Fibroblast of lung (primary cell): ENCODE results near the gene STAT5A. TPM values are rescaled to one million over a fixed set of nuclear protein-coding genes. Genes with fewer than 3 reads are reported as not detected.

ENCODE experiments used
- DNase-seq, 2 donors: peaks; one replicate each; pipeline versions ENCODE4 v3.0.0 to v3.0.0-alpha.2; 2010; ENCODE audit warnings: low read depth in 2 of 2
- H2AFZ ChIP-seq: 2 replicates; pipeline ENCODE4 v1.5.1; 2012; ENCODE audit warnings: low read length, control low read depth, inconsistent platforms
- H3K27ac ChIP-seq: 2 replicates; pipeline ENCODE4 v1.5.1; 2011; ENCODE audit warnings: low read length, control low read depth; ENCODE audit not compliant: insufficient read depth
- H3K27me3 ChIP-seq: 2 replicates; pipeline ENCODE4 v1.5.1; 2011; ENCODE audit warnings: mild to moderate bottlenecking, low read length; ENCODE audit not compliant: control insufficient read depth, insufficient read depth
- H3K36me3 ChIP-seq: 2 replicates; pipeline ENCODE4 v1.5.1; 2011; ENCODE audit warnings: low read length; ENCODE audit not compliant: control insufficient read depth, insufficient read depth
- H3K4me1 ChIP-seq: 2 replicates; pipeline ENCODE4 v1.5.1; 2011; ENCODE audit warnings: low read length; ENCODE audit not compliant: control insufficient read depth, insufficient read depth; ENCODE audit errors: extremely low read depth
- H3K4me2 ChIP-seq: 2 replicates; pipeline ENCODE4 v1.5.1; 2011; ENCODE audit warnings: low read length, control low read depth; ENCODE audit not compliant: insufficient read depth; ENCODE audit errors: extremely low read depth
- H3K4me3 ChIP-seq, 4 experiments: fragments of 200-600 bp in 1 of 4; sonication (generic) in 1 of 4; replicated peaks in 1 of 4; 2 replicates each; pipeline ENCODE4 v1.5.1; 2011 to 2016; ENCODE audit warnings: low read length in 4 of 4, low read depth in 3 of 4, mild to moderate bottlenecking in 3 of 4, control low read depth in 2 of 4, inconsistent platforms in 1 of 4, mixed read lengths in 1 of 4; ENCODE audit not compliant: insufficient read depth in 1 of 4; ENCODE audit errors: control extremely low read depth in 1 of 4
- H3K79me2 ChIP-seq: 2 replicates; pipeline ENCODE4 v1.5.1; 2012; ENCODE audit warnings: mild to moderate bottlenecking, low read length, inconsistent platforms; ENCODE audit not compliant: control insufficient read depth, insufficient read depth
- H3K9ac ChIP-seq: 2 replicates; pipeline ENCODE4 v1.5.1; 2011; ENCODE audit warnings: mild to moderate bottlenecking, low read length, control low read depth; ENCODE audit not compliant: insufficient read depth
- H3K9me3 ChIP-seq: 2 replicates; pipeline ENCODE4 v1.5.1; 2012; ENCODE audit warnings: low read depth, low read length; ENCODE audit not compliant: control insufficient read depth, insufficient read depth
- H4K20me1 ChIP-seq: 2 replicates; pipeline ENCODE4 v1.5.1; 2011; ENCODE audit warnings: low read length; ENCODE audit not compliant: control insufficient read depth, insufficient read depth; ENCODE audit errors: extremely low read depth
- EZH2 ChIP-seq: IDR thresholded peaks from 2 replicates; pipeline ENCODE4 v1.5.1; 2012; ENCODE audit warnings: low read length, control low read depth, mild to moderate bottlenecking; ENCODE audit errors: missing control alignments
- polyA plus RNA-seq, 2 donors: library from polyadenylated mRNA; depleted of rRNA in 1 of 2; stranded (reverse) in 1 of 2; unstranded in 1 of 2; fragments of >200 nt; gene quantifications; 2 replicates each; pipeline ENCODE4 v1.2.1, GENCODE V29; 2011 to 2012; ENCODE audit warnings: missing spikeins in 1 of 2
- total RNA-seq: library from RNA; depleted of rRNA; stranded (reverse); fragments of >200 nt; gene quantifications from 2 replicates; pipeline ENCODE4 v1.2.1, GENCODE V29; 2014
- TF ChIP-seq, protein P1 (sequence below), 2 donors: IDR thresholded peaks in 1 of 2; conservative IDR thresholded peaks in 1 of 2; 1 replicate in 1 of 2; 2 replicates in 1 of 2; pipeline ENCODE4 v1.5.1; 2011 to 2012; ENCODE audit warnings: low read length in 2 of 2, control low read depth in 1 of 2, inconsistent platforms in 1 of 2, low read depth in 1 of 2, mild to moderate bottlenecking in 1 of 2

STAT5A gene
- total and polyA plus RNA-seq, 2 donors (not counting 1 experiment from before 2014, with no cell fraction given), result 6.9 to 28.4 TPM

DNA sequence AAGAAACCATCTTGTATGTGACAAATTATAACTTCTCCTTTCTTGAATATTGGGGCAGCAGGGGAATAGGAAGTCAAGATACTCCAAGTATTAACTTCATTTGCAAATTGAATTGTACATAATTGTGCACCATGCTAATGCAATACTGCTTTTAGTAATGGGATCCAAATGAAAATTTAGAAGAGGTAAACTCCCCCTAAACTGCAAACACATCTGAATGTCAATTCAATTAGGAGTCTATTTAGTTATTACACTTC lies 16.6 kb upstream of the STAT5A start:
- Histone ChIP-seq H2AFZ (no peak overlapping the region), H3K4me2 (no peak overlapping the region), H3K9ac (no peak overlapping the region), H4K20me1 (no peaks in the 10 kb centered on the region), H3K9me3 (no peaks in the 10 kb centered on the region), H3K79me2 (peaks cover 14% of the 10 kb centered on the region), H3K27me3 (no peaks in the 10 kb centered on the region), H3K4me1 (peaks cover 5% of the 10 kb centered on the region), H3K27ac (no peak overlapping the region), H3K36me3 (no peaks in the 10 kb centered on the region), H3K4me3 (no peak overlapping the region)
- TF ChIP-seq, protein P1, sequence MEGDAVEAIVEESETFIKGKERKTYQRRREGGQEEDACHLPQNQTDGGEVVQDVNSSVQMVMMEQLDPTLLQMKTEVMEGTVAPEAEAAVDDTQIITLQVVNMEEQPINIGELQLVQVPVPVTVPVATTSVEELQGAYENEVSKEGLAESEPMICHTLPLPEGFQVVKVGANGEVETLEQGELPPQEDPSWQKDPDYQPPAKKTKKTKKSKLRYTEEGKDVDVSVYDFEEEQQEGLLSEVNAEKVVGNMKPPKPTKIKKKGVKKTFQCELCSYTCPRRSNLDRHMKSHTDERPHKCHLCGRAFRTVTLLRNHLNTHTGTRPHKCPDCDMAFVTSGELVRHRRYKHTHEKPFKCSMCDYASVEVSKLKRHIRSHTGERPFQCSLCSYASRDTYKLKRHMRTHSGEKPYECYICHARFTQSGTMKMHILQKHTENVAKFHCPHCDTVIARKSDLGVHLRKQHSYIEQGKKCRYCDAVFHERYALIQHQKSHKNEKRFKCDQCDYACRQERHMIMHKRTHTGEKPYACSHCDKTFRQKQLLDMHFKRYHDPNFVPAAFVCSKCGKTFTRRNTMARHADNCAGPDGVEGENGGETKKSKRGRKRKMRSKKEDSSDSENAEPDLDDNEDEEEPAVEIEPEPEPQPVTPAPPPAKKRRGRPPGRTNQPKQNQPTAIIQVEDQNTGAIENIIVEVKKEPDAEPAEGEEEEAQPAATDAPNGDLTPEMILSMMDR (conservative IDR thresholded peaks at IDR 0.05 in 1 of 2, IDR thresholded peaks at IDR 0.05 in 1 of 2; ENCODE audit: low read depth in 1 of 2, low read length in 2 of 2), result no peak
- no peak for TF ChIP-seq EZH2
- DNase-seq, result no peak

DNA sequence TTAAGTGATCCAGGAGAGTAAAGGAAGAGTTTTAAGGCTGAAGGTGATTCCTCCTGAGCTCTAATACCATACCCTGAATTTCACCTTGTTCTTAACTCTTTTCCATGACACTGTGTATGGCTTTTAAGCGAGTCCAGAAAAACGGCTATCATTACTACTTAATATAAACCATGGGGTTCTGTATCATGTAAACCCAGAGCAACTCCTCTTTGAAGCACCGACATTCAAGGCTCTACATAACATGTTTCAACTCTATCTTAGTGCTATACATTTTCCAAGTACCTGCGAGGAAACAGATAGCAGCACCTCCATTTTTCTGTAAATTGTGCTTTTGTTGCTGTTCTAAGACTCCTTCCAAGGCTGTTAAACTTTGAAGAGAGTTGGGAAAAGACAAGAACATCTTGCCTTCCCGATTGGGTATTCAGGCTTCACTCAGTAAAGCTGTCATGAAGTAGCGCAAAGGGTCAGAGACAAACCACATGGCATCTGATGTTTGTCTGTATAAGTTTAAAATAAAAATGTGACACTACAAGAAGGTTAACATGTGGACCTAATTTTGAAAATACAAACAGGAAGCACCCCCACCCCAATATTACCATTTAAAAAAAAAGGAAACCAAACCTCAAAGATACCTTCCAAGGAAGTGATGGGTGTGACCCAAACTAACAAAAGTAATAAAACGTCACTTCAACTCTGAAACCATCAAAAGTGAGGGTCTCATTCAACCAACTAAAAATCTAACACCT lies 16.0 kb upstream of the STAT5A start:
- TF ChIP-seq, protein P1 (conservative IDR thresholded peaks at IDR 0.05 in 1 of 2, IDR thresholded peaks at IDR 0.05 in 1 of 2; ENCODE audit: low read depth in 1 of 2, low read length in 2 of 2), result no peak
- TF ChIP-seq EZH2, result no peak
- Histone ChIP-seq H3K9me3 (no peaks in the 10 kb centered on the region), H3K36me3 (no peaks in the 10 kb centered on the region), H3K4me3 (no peak overlapping the region), H3K4me2 (no peak overlapping the region), H4K20me1 (no peaks in the 10 kb centered on the region), H3K79me2 (peaks cover 14% of the 10 kb centered on the region), H3K27ac (no peak overlapping the region), H3K9ac (no peak overlapping the region), H3K4me1 (peaks cover 5% of the 10 kb centered on the region), H3K27me3 (no peaks in the 10 kb centered on the region), H2AFZ (no peak overlapping the region)
- no peak for DNase-seq

DNA sequence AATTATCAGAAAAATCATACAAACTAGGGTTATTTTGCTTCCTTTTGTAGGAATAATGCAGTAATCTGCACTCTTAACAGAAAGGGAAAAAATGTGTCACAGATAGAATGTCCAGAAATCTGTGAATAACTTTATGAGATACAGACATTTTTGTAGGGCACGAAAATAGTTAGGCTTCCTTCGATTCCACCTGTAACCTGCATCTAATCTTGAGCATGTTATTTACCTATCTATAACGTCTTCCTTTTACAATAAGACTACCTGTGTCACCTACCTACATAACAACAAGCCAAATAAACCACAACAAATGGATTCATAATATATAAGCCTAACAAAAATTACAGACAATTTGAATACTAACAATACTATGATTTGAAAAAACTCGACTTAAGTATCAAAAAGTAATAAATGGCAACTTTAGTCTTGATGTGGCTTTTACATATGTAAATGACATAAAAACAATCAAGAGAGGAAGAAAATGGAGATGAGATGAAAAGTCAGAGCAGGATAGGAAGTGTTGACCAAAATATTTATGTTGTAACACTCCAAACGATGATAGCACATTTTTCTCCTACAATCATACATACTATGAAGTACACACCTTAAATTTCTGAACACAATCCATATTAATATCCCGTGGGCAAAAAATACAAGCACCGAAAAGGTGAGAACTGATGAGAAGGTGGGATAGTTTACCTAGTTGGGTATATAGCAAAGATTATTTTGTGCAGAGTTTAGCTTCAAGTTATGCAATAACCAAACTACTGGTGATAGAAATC lies 14.6 kb upstream of the STAT5A start:
- TF ChIP-seq, protein P1 (conservative IDR thresholded peaks at IDR 0.05 in 1 of 2, IDR thresholded peaks at IDR 0.05 in 1 of 2; ENCODE audit: low read depth in 1 of 2, low read length in 2 of 2), result no peak
- TF ChIP-seq EZH2, result no peak
- Histone ChIP-seq H3K36me3 (no peaks in the 10 kb centered on the region), H3K27me3 (no peaks in the 10 kb centered on the region), H3K27ac (no peak overlapping the region), H3K4me2 (no peak overlapping the region), H2AFZ (no peak overlapping the region), H3K4me3 (no peak overlapping the region), H3K4me1 (peaks cover 3% of the 10 kb centered on the region), H4K20me1 (no peaks in the 10 kb centered on the region), H3K79me2 (peaks cover 11% of the 10 kb centered on the region), H3K9ac (no peak overlapping the region), H3K9me3 (no peaks in the 10 kb centered on the region)
- DNase-seq, result no peak
